Measurements from ENCODE around the gene MTHFD1L. TPM values are rescaled to one million over a fixed set of nuclear protein-coding genes. Genes with fewer than 3 reads are reported as not detected.

The MTHFD1L gene
- 34.8 and 36.0 TPM in 2 replicates for total RNA-seq

GRCh38 chr6:150865406-150866146, at the start of gene MTHFD1L:
TSS of gene MTHFD1L (plus strand) at chr6:150865702. CDS start at chr6:150865823, 121 bp downstream.

Small RNA genes within 50 kb of the gene (small RNA-seq; reads per million reads assigned to genes)
- gene RNU6-302P = not detected
